ENCODE results near the gene MED16. TPM values are rescaled to one million over a fixed set of nuclear protein-coding genes. Genes with fewer than 3 reads are reported as not detected.

MED16 gene
- polyA plus RNA-seq, 3 donors, result 20.7 to 37.4 (median 32.8) TPM

GRCh38 chr19:868458-869244, 24.3 kb downstream of the MED16 start:
- H3K4me2 ChIP-seq (replicated peaks; ENCODE audit: extremely low read depth, low read length, poor library complexity, severe bottlenecking), result no peak overlapping the region
- H3K4me1 ChIP-seq (ENCODE audit: control insufficient read depth in 1 of 2, insufficient read depth in 2 of 2, low read length in 2 of 2), result peaks cover 14 to 16% of the 10 kb centered on the region in 2 donors
- no peak overlapping the region for H3K9ac ChIP-seq (ENCODE audit: insufficient read depth, low read length, poor library complexity, severe bottlenecking)
- TF ChIP-seq CTCF (IDR thresholded peaks at IDR 0.05), result no peak
- H3K9me3 ChIP-seq (replicated peaks in 1 of 2; ENCODE audit: control insufficient read depth in 1 of 2, insufficient read depth in 1 of 2, low read length in 2 of 2), result no peaks in the 10 kb centered on the region
- peaks cover 0 to 5% (median 2%) of the 10 kb centered on the region in 3 donors for H3K27me3 Mint-ChIP-seq (ENCODE audit: low read depth in 3 of 3)
- H3K79me2 ChIP-seq (ENCODE audit: insufficient read depth, low read length), result no peaks in the 10 kb centered on the region
- DNase-seq, result no peak
- intact Hi-C loops (cut with micrococcal nuclease), result loop anchor here in 1 of 2 donors (10.0 kb wide), 1 partner anchor 376 kb away; the partner anchor contains the start of genes ATP5F1D and MIDN
- 95% methylated on average over 28 of the region's 34 CpGs for WGBS (ENCODE audit: insufficient coverage)
- peaks cover 10 to 18% of the 10 kb centered on the region in 2 donors for H3K36me3 ChIP-seq (replicated peaks in 1 of 2; ENCODE audit: control insufficient read depth in 1 of 2, insufficient read depth in 2 of 2, low read length in 2 of 2)
- H3K4me1 Mint-ChIP-seq, result peaks cover 11% of the 10 kb centered on the region
- peaks cover 63% of the 10 kb centered on the region for H4K20me1 ChIP-seq (ENCODE audit: insufficient read depth, low read length)
- peaks cover 0 to 1% (median 0%) of the 10 kb centered on the region in 7 donors for H3K9me3 Mint-ChIP-seq
- peaks cover 29 to 44% of the 10 kb centered on the region in 2 donors for H3K36me3 Mint-ChIP-seq
- H3K4me3 ChIP-seq (replicated peaks in 1 of 3; ENCODE audit: low read depth in 2 of 3, low read length in 3 of 3), result no peak overlapping the region
- H3K27ac Mint-ChIP-seq, result no peak overlapping the region
- no peak overlapping the region for H2AFZ ChIP-seq (ENCODE audit: insufficient read depth, low read depth, low read length, poor library complexity, severe bottlenecking)
- H3K27me3 ChIP-seq (ENCODE audit: control insufficient read depth in 2 of 2, insufficient read depth in 2 of 2, low read length in 2 of 2), result peaks cover 0 to 11% of the 10 kb centered on the region in 2 donors
- no peak overlapping the region for H3K27ac ChIP-seq (ENCODE audit: low read depth in 1 of 2, low read length in 2 of 2)
- H3K4me3 Mint-ChIP-seq, result no peak overlapping the region

- Mint-ChIP-seq H3K4me1 (peaks cover 17% of the 10 kb centered on the region), H3K9me3 (peaks cover 0 to 2% (median 0%) of the 10 kb centered on the region in 7 donors), H3K4me3 (no peak overlapping the region), H3K27ac (no peak overlapping the region), H3K36me3 (peaks cover 29 to 44% of the 10 kb centered on the region in 2 donors), H3K27me3 (ENCODE audit: low read depth in 3 of 3) (peaks cover 0 to 5% (median 2%) of the 10 kb centered on the region in 3 donors)
- H3K9me3 ChIP-seq (replicated peaks in 1 of 2; ENCODE audit: control insufficient read depth in 1 of 2, insufficient read depth in 1 of 2, low read length in 2 of 2), result no peaks in the 10 kb centered on the region
- H3K9ac ChIP-seq (ENCODE audit: insufficient read depth, low read length, poor library complexity, severe bottlenecking), result no peak overlapping the region
- no peak overlapping the region for H3K4me2 ChIP-seq (replicated peaks; ENCODE audit: extremely low read depth, low read length, poor library complexity, severe bottlenecking)
- H3K4me1 ChIP-seq (ENCODE audit: control insufficient read depth in 1 of 2, insufficient read depth in 2 of 2, low read length in 2 of 2), result peaks cover 21 to 23% of the 10 kb centered on the region in 2 donors
- H3K4me3 ChIP-seq (replicated peaks in 1 of 3; ENCODE audit: low read depth in 2 of 3, low read length in 3 of 3), result no peak overlapping the region
- DNase-seq, result no peak
- peaks cover 66% of the 10 kb centered on the region for H4K20me1 ChIP-seq (ENCODE audit: insufficient read depth, low read length)
- 93% methylated on average over 36 of the region's 39 CpGs for WGBS (ENCODE audit: insufficient coverage)
- H3K79me2 ChIP-seq (ENCODE audit: insufficient read depth, low read length), result no peaks in the 10 kb centered on the region
- intact Hi-C loops (cut with micrococcal nuclease), result loop anchor here in 1 of 2 donors (10.0 kb wide), 1 partner anchor 377 kb away; the partner anchor contains the start of genes ATP5F1D and MIDN
- no peak overlapping the region for H3K27ac ChIP-seq (ENCODE audit: low read depth in 1 of 2, low read length in 2 of 2)
- no peak for TF ChIP-seq CTCF (IDR thresholded peaks at IDR 0.05)
- peaks cover 10 to 18% of the 10 kb centered on the region in 2 donors for H3K36me3 ChIP-seq (replicated peaks in 1 of 2; ENCODE audit: control insufficient read depth in 1 of 2, insufficient read depth in 2 of 2, low read length in 2 of 2)
- no peak overlapping the region for H2AFZ ChIP-seq (ENCODE audit: insufficient read depth, low read depth, low read length, poor library complexity, severe bottlenecking)
- peaks cover 0 to 11% of the 10 kb centered on the region in 2 donors for H3K27me3 ChIP-seq (ENCODE audit: control insufficient read depth in 2 of 2, insufficient read depth in 2 of 2, low read length in 2 of 2)
Measured at GRCh38 chr19:867855-868457, 25.0 kb downstream of the MED16 start.
